ENCODE data around the gene QSOX1. TPM values are rescaled to one million over a fixed set of nuclear protein-coding genes. Genes with fewer than 3 reads are reported as not detected.

Gene QSOX1
- total and polyA plus RNA-seq, 8 donors = 67.5 to 143 (median 112) TPM

GRCh38 chr1:180171691-180172090 is 17.0 kb downstream of the QSOX1 start:
- Histone ChIP-seq H3K4me3 (no peak overlapping the region), H3K36me3 (no peaks in the 10 kb centered on the region), H3K4me1 (peaks cover 41 to 47% (median 43%) of the 10 kb centered on the region in 3 donors), H3K27ac (no peak overlapping the region), H3K9me3 (no peaks in the 10 kb centered on the region), H3K27me3 (no peaks in the 10 kb centered on the region)
- TF ChIP-seq CTCF (IDR thresholded peaks at IDR 0.05) = no peak
- WGBS, 2 donors = 93 to 95% methylated on average over 8 of the region's 8 CpGs
- DNase-seq (peak in 1 of 6 donors; percentile 10), FAIRE-seq (no peak), ATAC-seq (no peak)
- intact Hi-C loops (cut with DNase I) = loop anchor here in 1 of 3 donors (10.0 kb wide), 1 partner anchor 57 kb away; no protein-coding TSS in a partner anchor

GRCh38 chr1:180173451-180173850 is 18.8 kb downstream of the QSOX1 start:
- no peak for FAIRE-seq
- DNase-seq = no peak
- no peaks in the 10 kb centered on the region for H3K36me3 ChIP-seq
- no peaks in the 10 kb centered on the region for H3K27me3 ChIP-seq
- WGBS, 2 donors = 95 to 97% methylated on average over 2 of the region's 2 CpGs
- H3K4me1 ChIP-seq = peaks cover 25 to 29% (median 26%) of the 10 kb centered on the region in 3 donors
- H3K27ac ChIP-seq = peak overlapping the region in 2 of 4 donors; percentile 26 to 30
- intact Hi-C loops (cut with DNase I) = loop anchor here in 1 of 3 donors (10.0 kb wide), 1 partner anchor 59 kb away; no protein-coding TSS in a partner anchor
- TF ChIP-seq CTCF (IDR thresholded peaks at IDR 0.05) = no peak
- ATAC-seq = no peak
- H3K4me3 ChIP-seq = no peak overlapping the region
- H3K9me3 ChIP-seq = no peaks in the 10 kb centered on the region

- intact Hi-C loops (cut with DNase I) = loop anchor here in 1 of 3 donors (10.0 kb wide), 1 partner anchor 59 kb away; no protein-coding TSS in a partner anchor
- ATAC-seq = peak; percentile 57 to 74 (median 70)
- peak; percentile 67 to 85 (median 74) for DNase-seq
These were observed 19.3 kb downstream of the QSOX1 start for GRCh38 chr1:180173952-180174351.

GRCh38 chr1:180175291-180175690 is 20.6 kb downstream of the QSOX1 start:
- TF ChIP-seq CTCF (IDR thresholded peaks at IDR 0.05) = no peak
- Histone ChIP-seq H3K4me3 (no peak overlapping the region), H3K9me3 (no peaks in the 10 kb centered on the region), H3K36me3 (peaks cover 0 to 5% (median 0%) of the 10 kb centered on the region in 3 donors), H3K4me1 (peaks cover 11 to 15% (median 13%) of the 10 kb centered on the region in 3 donors), H3K27me3 (no peaks in the 10 kb centered on the region), H3K27ac (no peak overlapping the region)
- FAIRE-seq (no peak), DNase-seq (peak in 3 of 6 donors; percentile 7 to 51 (median 21)), ATAC-seq (no peak)
- 85 to 89% methylated on average over 9 of the region's 9 CpGs for WGBS, 2 donors
- intact Hi-C loops (cut with DNase I) = loop anchor here in 1 of 3 donors (10.0 kb wide), 1 partner anchor 60 kb away; no protein-coding TSS in a partner anchor

More at GRCh38 chr1:180173952-180174351, 19.3 kb downstream of the QSOX1 start:
- TF ChIP-seq CTCF (IDR thresholded peaks at IDR 0.05) = no peak
- peaks cover 20 to 24% (median 21%) of the 10 kb centered on the region in 3 donors for H3K4me1 ChIP-seq
- no peaks in the 10 kb centered on the region for H3K27me3 ChIP-seq
- WGBS, 2 donors = 7 to 14% methylated on average over 8 of the region's 8 CpGs
- H3K27ac ChIP-seq = peak overlapping the region; percentile 17 to 42 (median 28)
- H3K36me3 ChIP-seq = no peaks in the 10 kb centered on the region
- FAIRE-seq = no peak
- no peaks in the 10 kb centered on the region for H3K9me3 ChIP-seq
- H3K4me3 ChIP-seq = no peak overlapping the region

- Histone ChIP-seq H3K4me3 (no peak overlapping the region), H3K27ac (no peak overlapping the region), H3K36me3 (peaks cover 0 to 9% (median 0%) of the 10 kb centered on the region in 3 donors), H3K9me3 (no peaks in the 10 kb centered on the region), H3K27me3 (no peaks in the 10 kb centered on the region), H3K4me1 (peaks cover 11 to 15% (median 13%) of the 10 kb centered on the region in 3 donors)
- 95 to 97% methylated on average over 9 of the region's 9 CpGs for WGBS, 2 donors
- FAIRE-seq = no peak
- no peak for TF ChIP-seq CTCF (IDR thresholded peaks at IDR 0.05)
- DNase-seq = peak in 2 of 6 donors; percentile 21 to 50
- intact Hi-C loops (cut with DNase I) = loop anchor here in 1 of 3 donors (10.0 kb wide), 1 partner anchor 61 kb away; no protein-coding TSS in a partner anchor
- ATAC-seq = no peak
These were observed 21.1 kb downstream of the QSOX1 start for GRCh38 chr1:180175806-180176205.

All from pancreas (tissue), 10 donors.